Nucleus accumbens (tissue), 56 donors: Measurements from ENCODE around the gene COPRS.
A peak's percentile ranks its signal among the peaks of the same experiment; 100 is the strongest.

Experiments used
- DNase-seq, 56 donors: peaks; one replicate each; lab custom pipeline; 2025; lab: John Stamatoyannopoulos, UW

Gene COPRS

GRCh38 chr17:31858642-31859486, at the start of gene COPRS:
TSS of gene COPRS (minus strand) at chr17:31859244. CDS start at chr17:31859199, 45 bp downstream.
- peak in 55 of 56 donors; percentile 22 to 93 (median 82) for DNase-seq

GRCh38 chr17:31908386-31908785, 49.3 kb upstream of the COPRS start:
- DNase-seq = no peak

GRCh38 chr17:31907342-31907962, 48.4 kb upstream of the COPRS start:
- peak in 6 of 56 donors; percentile 2 to 30 (median 7) for DNase-seq

- no peak for DNase-seq
Observed at GRCh38 chr17:31903401-31903800, 44.4 kb upstream of the COPRS start.

GRCh38 chr17:31902693-31903092, 43.6 kb upstream of the COPRS start:
- DNase-seq = no peak

GRCh38 chr17:31900877-31901276, 41.8 kb upstream of the COPRS start:
- DNase-seq = no peak

GRCh38 chr17:31888124-31888523, 29.1 kb upstream of the COPRS start:
- DNase-seq = peak in 5 of 56 donors; percentile 1 to 20 (median 2)

GRCh38 chr17:31882571-31882970, 23.5 kb upstream of the COPRS start:
- no peak for DNase-seq

GRCh38 chr17:31880311-31880710, 21.3 kb upstream of the COPRS start:
- no peak for DNase-seq

- DNase-seq = no peak
Observed at GRCh38 chr17:31878703-31879073, 19.6 kb upstream of the COPRS start.

GRCh38 chr17:31877911-31878702, 19.1 kb upstream of the COPRS start:
- peak in 1 of 56 donors; percentile 15 for DNase-seq

- DNase-seq = no peak
Observed at GRCh38 chr17:31877341-31877740, 18.3 kb upstream of the COPRS start.

GRCh38 chr17:31875081-31875480, 16.0 kb upstream of the COPRS start:
- no peak for DNase-seq

GRCh38 chr17:31869797-31870568, 10.9 kb upstream of the COPRS start:
- no peak for DNase-seq

- no peak for DNase-seq
Observed at GRCh38 chr17:31869031-31869430, 10.0 kb upstream of the COPRS start.

GRCh38 chr17:31859487-31860008, 504 bp upstream of the COPRS start:
- DNase-seq = no peak

GRCh38 chr17:31857920-31858641, 963 bp downstream of the COPRS start:
- DNase-seq = peak in 5 of 56 donors; percentile 10 to 57 (median 23)

- no peak for DNase-seq
Observed at GRCh38 chr17:31856750-31857149, 2.3 kb downstream of the COPRS start.

- DNase-seq = no peak
Observed at GRCh38 chr17:31854672-31855071, 4.4 kb downstream of the COPRS start.
